Endothelial cell (in vitro differentiated cells): Measurements from ENCODE around the gene ITPR3. TPM values are rescaled to one million over a fixed set of nuclear protein-coding genes. Genes with fewer than 3 reads are reported as not detected.
A peak's percentile ranks its signal among the peaks of the same experiment; 100 is the strongest.

Source experiments
- DNase-seq: peaks from one replicate; pipeline ENCODE4 v3.0.0; 2021; ENCODE audit warnings: low spot score
- H3K27ac Mint-ChIP-seq: one replicate; pipeline ENCODE4 v1.8.0; 2021; ENCODE audit warnings: mixed read lengths, inconsistent platforms; ENCODE audit not compliant: unreplicated experiment
- H3K27me3 Mint-ChIP-seq: one replicate; pipeline ENCODE4 v1.8.0; 2021; ENCODE audit warnings: mild to moderate bottlenecking, moderate library complexity, mixed read lengths, inconsistent platforms; ENCODE audit not compliant: unreplicated experiment
- H3K36me3 Mint-ChIP-seq: one replicate; pipeline ENCODE4 v1.8.0; 2021; ENCODE audit warnings: mild to moderate bottlenecking, low read depth, mixed read lengths, inconsistent platforms; ENCODE audit not compliant: unreplicated experiment
- H3K4me1 Mint-ChIP-seq: one replicate; pipeline ENCODE4 v1.8.0; 2021; ENCODE audit warnings: mild to moderate bottlenecking, mixed read lengths, inconsistent platforms; ENCODE audit not compliant: unreplicated experiment
- H3K4me3 Mint-ChIP-seq: one replicate; pipeline ENCODE4 v1.8.0; 2021; ENCODE audit warnings: mild to moderate bottlenecking, mixed read lengths, inconsistent platforms; ENCODE audit not compliant: unreplicated experiment
- H3K9me3 Mint-ChIP-seq: one replicate; pipeline ENCODE4 v1.8.0; 2021; ENCODE audit warnings: mixed read lengths, inconsistent platforms; ENCODE audit not compliant: unreplicated experiment
- CTCF ChIP-seq: fragments of 200-600 bp; sonication (generic); IDR thresholded peaks from one replicate; pipeline ENCODE4 v1.5.0; 2021; ENCODE audit warnings: antibody characterized with exemption; ENCODE audit not compliant: unreplicated experiment
- total RNA-seq: library from RNA; stranded (reverse); fragmentation: NEBNext Ultra II Directional; extraction: Animal tissue kit (Norgen Biotek cat#: 25700); gene quantifications from one replicate; pipeline ENCODE4 v1.2.1, GENCODE V29; 2021; ENCODE audit not compliant: unreplicated experiment

Gene ITPR3
- total RNA-seq, 1 donor from 2014 or later: 124 TPM

DNA sequence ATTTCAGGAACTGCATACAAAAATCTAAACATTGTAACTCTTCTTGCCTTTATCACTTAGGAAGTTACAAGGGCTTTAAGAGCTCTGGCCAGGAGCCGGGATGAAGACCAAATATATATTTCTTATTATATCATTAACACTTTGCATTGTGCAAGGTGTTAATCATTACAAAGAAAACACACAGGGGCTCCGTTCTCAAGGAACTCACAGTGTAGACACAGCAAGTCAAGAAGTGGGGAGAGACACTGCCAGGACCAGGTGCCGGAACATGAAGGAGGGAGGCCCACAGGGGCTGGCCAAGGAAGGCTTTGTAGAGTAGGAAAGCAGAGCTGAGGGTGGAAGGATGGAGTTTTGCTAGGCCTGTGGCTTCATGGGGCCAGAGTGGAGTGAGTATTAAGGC lies 17.4 kb downstream of the ITPR3 start:
- Mint-ChIP-seq H3K27ac (peak overlapping the region; percentile 4), H3K4me1 (peaks cover 30% of the 10 kb centered on the region), H3K4me3 (peak overlapping the region; percentile 23), H3K9me3 (no peaks in the 10 kb centered on the region), H3K27me3 (peaks cover 12% of the 10 kb centered on the region), H3K36me3 (peaks cover 34% of the 10 kb centered on the region)
- DNase-seq: no peak
- TF ChIP-seq CTCF: no peak

GRCh38 chr6:33639559-33639958 lies 18.4 kb downstream of the ITPR3 start:
- no peak overlapping the region for H3K27ac Mint-ChIP-seq
- DNase-seq: no peak

GRCh38 chr6:33640361-33640760 lies 19.2 kb downstream of the ITPR3 start:
- Mint-ChIP-seq H3K27ac (no peak overlapping the region), H3K4me3 (no peak overlapping the region), H3K27me3 (peaks cover 8% of the 10 kb centered on the region), H3K9me3 (no peaks in the 10 kb centered on the region), H3K4me1 (peaks cover 14% of the 10 kb centered on the region), H3K36me3 (peaks cover 29% of the 10 kb centered on the region)
- no peak for TF ChIP-seq CTCF
- DNase-seq: no peak

More at GRCh38 chr6:33639559-33639958, 18.4 kb downstream of the ITPR3 start:
- no peak overlapping the region for H3K4me3 Mint-ChIP-seq
- H3K27me3 Mint-ChIP-seq: peaks cover 8% of the 10 kb centered on the region
- H3K9me3 Mint-ChIP-seq: no peaks in the 10 kb centered on the region
- H3K4me1 Mint-ChIP-seq: peaks cover 22% of the 10 kb centered on the region
- TF ChIP-seq CTCF: no peak
- H3K36me3 Mint-ChIP-seq: peaks cover 34% of the 10 kb centered on the region

DNA sequence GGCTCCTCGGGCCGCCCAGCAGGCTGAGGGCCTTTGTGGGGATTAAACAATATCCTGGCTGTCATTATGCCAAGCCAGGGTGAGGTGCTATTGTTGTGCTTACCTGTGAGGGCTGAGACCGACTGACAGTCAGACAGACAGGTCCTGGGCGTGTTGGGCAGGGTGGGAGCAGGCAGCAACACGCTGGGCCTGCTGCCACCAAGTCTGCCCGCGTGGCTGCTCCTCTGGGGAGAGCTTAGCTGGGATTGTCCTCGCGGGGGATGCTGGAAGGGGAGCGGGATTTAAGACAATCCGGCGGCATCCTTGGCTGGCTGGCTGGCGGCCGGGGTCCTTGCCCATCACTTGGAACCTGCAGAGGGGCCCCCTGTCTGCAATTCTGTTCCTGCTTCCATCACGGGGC lies 20.0 kb downstream of the ITPR3 start:
- Mint-ChIP-seq H3K27me3 (peaks cover 8% of the 10 kb centered on the region), H3K9me3 (no peaks in the 10 kb centered on the region), H3K36me3 (peaks cover 31% of the 10 kb centered on the region), H3K4me3 (no peak overlapping the region), H3K27ac (no peak overlapping the region), H3K4me1 (peaks cover 10% of the 10 kb centered on the region)
- DNase-seq: no peak
- no peak for TF ChIP-seq CTCF

- no peak overlapping the region for H3K27ac Mint-ChIP-seq
- H3K36me3 Mint-ChIP-seq: peaks cover 30% of the 10 kb centered on the region
- peaks cover 6% of the 10 kb centered on the region for H3K4me1 Mint-ChIP-seq
- no peak overlapping the region for H3K4me3 Mint-ChIP-seq
- DNase-seq: no peak
- peaks cover 8% of the 10 kb centered on the region for H3K27me3 Mint-ChIP-seq
- no peaks in the 10 kb centered on the region for H3K9me3 Mint-ChIP-seq
- TF ChIP-seq CTCF: no peak
Observed at GRCh38 chr6:33641602-33642001, 20.5 kb downstream of the ITPR3 start.
